Thyroid gland (tissue), 4 donors: ENCODE results near the gene LIMS4.
"Not testable (repeated sequence)": the region's sequence is repeated elsewhere in the genome, so short reads cannot be mapped to it uniquely, and the experiment has no call there.

Experiments
- POLR2A ChIP-seq, 2 donors: fragments of 450-650 bp; IDR thresholded peaks; one replicate each; pipeline ENCODE4 v1.6.1; 2017; ENCODE audit warnings: antibody characterized with exemption in 2 of 2, mild to moderate bottlenecking in 2 of 2, moderate library complexity in 1 of 2
- TF ChIP-seq, protein P1 (sequence below), 6 experiments: fragments of 200-600 bp in 3 of 6; fragments of 450-650 bp in 3 of 6; sonication (generic) in 3 of 6; IDR thresholded peaks; one replicate each; pipeline ENCODE4 v1.5.1; 2016 to 2019; ENCODE audit warnings: antibody characterized with exemption in 6 of 6, mild to moderate bottlenecking in 2 of 6, inconsistent platforms in 1 of 6, moderate library complexity in 1 of 6

DNA sequence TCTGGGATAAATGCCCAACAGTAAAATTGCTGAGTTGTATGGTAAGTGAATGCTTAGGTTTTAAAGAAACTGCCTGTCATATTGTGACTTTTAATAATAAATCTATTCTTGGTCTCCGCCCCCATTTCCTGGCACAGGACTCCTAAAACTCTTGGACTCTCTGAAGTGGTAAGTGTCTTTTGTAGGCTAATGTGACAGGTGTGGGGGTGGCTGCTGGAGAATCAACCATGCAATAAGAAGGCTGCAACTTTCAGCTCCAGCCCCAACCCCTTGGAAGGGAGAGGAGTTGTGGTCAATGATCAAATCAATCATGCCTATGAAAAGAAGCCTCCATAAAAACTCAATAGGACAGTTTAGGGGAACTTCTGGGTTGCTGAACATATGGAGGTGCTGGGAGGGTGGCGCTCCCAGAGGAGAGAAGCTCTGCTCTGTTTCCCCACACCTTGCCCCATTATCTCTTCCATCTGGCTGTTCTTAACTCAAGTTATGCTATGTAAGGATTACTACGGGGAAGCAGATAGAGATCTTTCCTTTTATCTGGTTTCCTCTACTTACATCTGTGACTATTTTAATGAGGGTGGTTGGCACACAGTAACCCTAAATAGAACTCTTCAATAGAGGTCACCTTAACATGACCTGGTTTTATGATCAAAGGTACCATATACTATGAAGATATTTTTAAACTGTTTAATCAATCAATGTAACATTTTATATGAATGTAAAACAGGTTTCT lies 3.2 kb upstream of the LIMS4 start:
- TF ChIP-seq, protein P1, sequence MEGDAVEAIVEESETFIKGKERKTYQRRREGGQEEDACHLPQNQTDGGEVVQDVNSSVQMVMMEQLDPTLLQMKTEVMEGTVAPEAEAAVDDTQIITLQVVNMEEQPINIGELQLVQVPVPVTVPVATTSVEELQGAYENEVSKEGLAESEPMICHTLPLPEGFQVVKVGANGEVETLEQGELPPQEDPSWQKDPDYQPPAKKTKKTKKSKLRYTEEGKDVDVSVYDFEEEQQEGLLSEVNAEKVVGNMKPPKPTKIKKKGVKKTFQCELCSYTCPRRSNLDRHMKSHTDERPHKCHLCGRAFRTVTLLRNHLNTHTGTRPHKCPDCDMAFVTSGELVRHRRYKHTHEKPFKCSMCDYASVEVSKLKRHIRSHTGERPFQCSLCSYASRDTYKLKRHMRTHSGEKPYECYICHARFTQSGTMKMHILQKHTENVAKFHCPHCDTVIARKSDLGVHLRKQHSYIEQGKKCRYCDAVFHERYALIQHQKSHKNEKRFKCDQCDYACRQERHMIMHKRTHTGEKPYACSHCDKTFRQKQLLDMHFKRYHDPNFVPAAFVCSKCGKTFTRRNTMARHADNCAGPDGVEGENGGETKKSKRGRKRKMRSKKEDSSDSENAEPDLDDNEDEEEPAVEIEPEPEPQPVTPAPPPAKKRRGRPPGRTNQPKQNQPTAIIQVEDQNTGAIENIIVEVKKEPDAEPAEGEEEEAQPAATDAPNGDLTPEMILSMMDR (IDR thresholded peaks at IDR 0.05), result not testable (repeated sequence)
- not testable (repeated sequence) for TF ChIP-seq POLR2A (IDR thresholded peaks at IDR 0.05)
